ENCODE measurements around the gene ZNF140.

Gene ZNF140

DNA sequence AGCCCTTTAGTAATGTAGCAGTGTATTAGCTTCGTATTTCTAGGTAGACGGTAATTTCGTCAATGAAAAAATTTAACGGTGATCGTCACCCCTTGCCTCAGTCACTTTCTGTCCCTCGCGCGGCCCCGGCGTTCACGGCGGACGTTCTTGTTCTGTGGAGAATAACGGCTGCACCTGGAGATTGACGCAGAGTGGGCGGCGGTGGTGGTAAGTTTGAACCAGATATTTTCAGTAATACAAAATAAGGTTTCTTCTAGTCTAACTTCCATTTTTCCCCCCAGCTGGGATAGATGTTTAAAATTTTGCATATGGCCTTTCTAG is 50.0 kb downstream of the ZNF140 start:
- DNase-seq = no peak

DNA sequence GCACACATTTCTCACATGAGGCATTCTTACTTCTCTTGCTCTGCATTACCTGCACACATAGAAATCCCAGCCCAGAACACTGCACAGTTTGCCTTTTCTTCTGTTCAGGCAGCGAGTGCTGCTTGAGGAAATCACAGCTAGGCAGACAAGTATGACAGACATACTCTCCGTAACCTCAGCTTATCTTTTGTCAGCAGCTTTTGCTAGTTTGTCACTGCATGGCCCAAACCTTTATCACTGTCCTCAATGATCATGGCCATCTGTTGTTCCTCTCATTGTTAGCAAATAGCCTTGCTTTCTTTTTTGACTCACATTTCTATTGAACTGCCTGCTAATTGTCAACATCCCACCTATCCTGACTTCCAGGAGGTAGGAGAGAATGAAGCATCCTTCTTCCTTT is 55.0 kb downstream of the ZNF140 start:
- DNase-seq = no peak

DNA sequence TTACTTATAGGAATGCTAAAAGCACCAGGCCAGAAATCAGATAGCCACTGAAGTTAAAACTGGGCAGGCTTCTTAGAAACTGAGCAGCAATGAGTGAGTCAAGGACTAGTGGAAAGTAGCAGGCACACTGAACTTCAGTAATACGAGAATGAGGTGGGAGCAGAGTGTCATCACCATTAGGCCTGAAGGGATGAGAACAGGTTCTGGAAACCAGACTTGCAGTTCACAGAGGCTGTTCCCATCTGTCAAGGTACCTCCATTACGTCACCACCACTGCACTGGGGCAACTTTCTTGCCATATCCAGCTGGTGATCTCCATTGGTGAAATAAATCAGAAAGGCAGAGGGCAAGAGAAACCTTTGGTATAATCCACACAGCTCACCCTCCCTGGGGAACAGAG is 65.3 kb downstream of the ZNF140 start:
- no peak for DNase-seq

DNA sequence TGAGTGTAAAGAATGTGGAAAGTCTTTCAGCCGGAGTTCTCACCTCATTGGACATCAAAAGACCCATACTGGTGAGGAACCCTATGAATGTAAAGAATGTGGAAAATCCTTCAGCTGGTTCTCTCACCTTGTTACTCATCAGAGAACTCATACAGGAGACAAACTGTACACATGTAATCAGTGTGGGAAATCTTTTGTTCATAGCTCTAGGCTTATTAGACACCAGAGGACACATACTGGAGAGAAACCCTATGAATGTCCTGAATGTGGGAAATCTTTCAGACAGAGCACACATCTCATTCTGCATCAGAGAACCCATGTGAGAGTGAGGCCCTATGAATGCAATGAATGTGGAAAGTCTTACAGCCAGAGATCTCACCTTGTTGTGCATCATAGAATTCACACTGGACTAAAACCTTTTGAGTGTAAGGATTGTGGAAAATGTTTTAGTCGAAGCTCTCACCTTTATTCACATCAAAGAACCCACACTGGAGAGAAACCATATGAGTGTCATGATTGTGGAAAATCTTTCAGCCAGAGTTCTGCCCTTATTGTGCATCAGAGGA is 75.5 kb downstream of the ZNF140 start:
- DNase-seq = no peak
